Caco-2 (cell line): Measurements from ENCODE around the gene GFOD1. TPM values are rescaled to one million over a fixed set of nuclear protein-coding genes. Genes with fewer than 3 reads are reported as not detected.

ENCODE experiments used
- BruUV-seq: library from RNA; stranded (reverse); fragments of 400-500 nt; replicated peaks from 2 replicates; lab custom pipeline; 2021; lab: Mats Ljungman, UMichigan
- CTCF ChIA-PET: fragments of 300-600 bp; sonication (Branson Sonifier 250); formaldehyde crosslinking; loops from one replicate; lab custom pipeline; 2022; ENCODE audit warnings: antibody characterized with exemption; lab: Charles Lee
- POLR2A ChIA-PET: fragments of 300-600 bp; sonication (Branson Sonifier 250); formaldehyde crosslinking; loops from one replicate; lab custom pipeline; 2022; ENCODE audit warnings: antibody characterized with exemption; lab: Charles Lee
- DNase-seq, 2 experiments: peaks; one replicate each; pipeline versions ENCODE4 v3.0.0 to v3.0.0-alpha.2; 2020 to 2022
- H3K27me3 ChIP-seq: replicated peaks from 2 replicates; pipeline ENCODE4 v1.6.0; 2011; ENCODE audit warnings: low read length; ENCODE audit not compliant: control insufficient read depth, insufficient read depth
- H3K36me3 ChIP-seq: 2 replicates; pipeline ENCODE4 v1.5.1; 2011; ENCODE audit warnings: low read length; ENCODE audit not compliant: control insufficient read depth, insufficient read depth
- H3K4me1 ChIP-seq: fragments of 250-450 bp; sonication (Bioruptor Pico); 2 replicates; pipeline ENCODE4 v1.5.1; 2020; ENCODE audit warnings: mild to moderate bottlenecking
- H3K4me3 ChIP-seq: 2 replicates; pipeline ENCODE4 v1.5.1; 2011; ENCODE audit warnings: low read depth, mild to moderate bottlenecking, control low read depth, low read length
- H3K9me3 ChIP-seq: fragments of 250-450 bp; sonication (Bioruptor Pico); 2 replicates; pipeline ENCODE4 v1.5.1; 2020; ENCODE audit warnings: mild to moderate bottlenecking, moderate library complexity
- H3K27ac Mint-ChIP-seq: one replicate; pipeline ENCODE4 v1.8.0; 2022; ENCODE audit warnings: mixed read lengths; ENCODE audit not compliant: unreplicated experiment
- H3K27me3 Mint-ChIP-seq: one replicate; pipeline ENCODE4 v1.8.0; 2022; ENCODE audit warnings: mixed read lengths; ENCODE audit not compliant: insufficient read depth, unreplicated experiment
- H3K36me3 Mint-ChIP-seq: one replicate; pipeline ENCODE4 v1.8.0; 2022; ENCODE audit warnings: mild to moderate bottlenecking, mixed read lengths; ENCODE audit not compliant: insufficient read depth, unreplicated experiment
- H3K4me1 Mint-ChIP-seq: one replicate; pipeline ENCODE4 v1.8.0; 2022; ENCODE audit warnings: low read depth, mixed read lengths; ENCODE audit not compliant: unreplicated experiment
- H3K4me3 Mint-ChIP-seq: one replicate; pipeline ENCODE4 v1.8.0; 2022; ENCODE audit warnings: mild to moderate bottlenecking, moderate library complexity, mixed read lengths; ENCODE audit not compliant: unreplicated experiment
- H3K9me3 Mint-ChIP-seq: one replicate; pipeline ENCODE4 v1.8.0; 2022; ENCODE audit warnings: mixed read lengths; ENCODE audit not compliant: unreplicated experiment
- intact Hi-C: fragments of 100-400 bp; cut with micrococcal nuclease; formaldehyde crosslinking; loops from one replicate; pipeline ENCODE4 v1.10.0; 2022; ENCODE audit not compliant: unreplicated experiment
- total RNA-seq: library from RNA; stranded (reverse); gene quantifications from 2 replicates; pipeline ENCODE4 v1.2.3, GENCODE V29; 2022
- TF ChIP-seq, protein P1 (sequence below), 2 experiments: fragments of 200-600 bp in 1 of 2; IDR thresholded peaks; 1 replicate in 1 of 2; 2 replicates in 1 of 2; pipeline versions ENCODE4 v1.5.1 to v1.8.0; 2011 to 2022; ENCODE audit warnings: antibody characterized with exemption in 1 of 2, control low read depth in 1 of 2, inconsistent platforms in 1 of 2, low read depth in 1 of 2, low read length in 1 of 2, mild to moderate bottlenecking in 1 of 2, moderate library complexity in 1 of 2; ENCODE audit not compliant: insufficient read depth in 1 of 2, severe bottlenecking in 1 of 2, unreplicated experiment in 1 of 2

Gene GFOD1
- total RNA-seq, 1 experiment from 2014 or later, result 0.84 TPM

DNA sequence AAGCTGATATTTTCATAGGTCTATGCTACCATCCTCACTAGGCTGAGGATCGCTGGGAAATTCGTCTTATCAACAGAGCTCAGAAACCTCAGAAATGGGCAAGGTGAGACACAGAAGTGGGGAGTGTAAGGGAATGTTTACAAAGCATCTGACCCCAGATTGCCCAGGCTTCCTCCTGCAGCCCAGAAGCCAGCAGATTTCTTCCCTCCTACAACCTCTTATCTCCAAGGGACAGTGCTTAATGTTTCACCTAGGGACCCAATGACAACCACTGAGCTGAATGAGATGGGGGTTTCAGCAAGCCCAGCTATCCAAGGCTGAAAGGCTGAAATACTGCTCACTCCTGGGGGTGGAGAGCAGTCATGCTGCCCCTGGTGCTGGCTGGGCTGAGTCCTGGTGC, 106.6 kb downstream of the GFOD1 start:
- no peaks in the 10 kb centered on the region for H3K36me3 Mint-ChIP-seq
- H3K27me3 Mint-ChIP-seq, result peaks cover 3% of the 10 kb centered on the region
- no peaks in the 10 kb centered on the region for H3K4me1 ChIP-seq
- H3K27ac Mint-ChIP-seq, result no peak overlapping the region
- CTCF ChIA-PET, result no interaction called here
- no peak overlapping the region for H3K4me3 ChIP-seq
- H3K9me3 Mint-ChIP-seq, result no peaks in the 10 kb centered on the region
- H3K4me3 Mint-ChIP-seq, result no peak overlapping the region
- POLR2A ChIA-PET, result no interaction called here
- TF ChIP-seq, protein P1, sequence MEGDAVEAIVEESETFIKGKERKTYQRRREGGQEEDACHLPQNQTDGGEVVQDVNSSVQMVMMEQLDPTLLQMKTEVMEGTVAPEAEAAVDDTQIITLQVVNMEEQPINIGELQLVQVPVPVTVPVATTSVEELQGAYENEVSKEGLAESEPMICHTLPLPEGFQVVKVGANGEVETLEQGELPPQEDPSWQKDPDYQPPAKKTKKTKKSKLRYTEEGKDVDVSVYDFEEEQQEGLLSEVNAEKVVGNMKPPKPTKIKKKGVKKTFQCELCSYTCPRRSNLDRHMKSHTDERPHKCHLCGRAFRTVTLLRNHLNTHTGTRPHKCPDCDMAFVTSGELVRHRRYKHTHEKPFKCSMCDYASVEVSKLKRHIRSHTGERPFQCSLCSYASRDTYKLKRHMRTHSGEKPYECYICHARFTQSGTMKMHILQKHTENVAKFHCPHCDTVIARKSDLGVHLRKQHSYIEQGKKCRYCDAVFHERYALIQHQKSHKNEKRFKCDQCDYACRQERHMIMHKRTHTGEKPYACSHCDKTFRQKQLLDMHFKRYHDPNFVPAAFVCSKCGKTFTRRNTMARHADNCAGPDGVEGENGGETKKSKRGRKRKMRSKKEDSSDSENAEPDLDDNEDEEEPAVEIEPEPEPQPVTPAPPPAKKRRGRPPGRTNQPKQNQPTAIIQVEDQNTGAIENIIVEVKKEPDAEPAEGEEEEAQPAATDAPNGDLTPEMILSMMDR (IDR thresholded peaks at IDR 0.05; ENCODE audit: insufficient read depth in 1 of 2, low read depth in 1 of 2, low read length in 1 of 2, severe bottlenecking in 1 of 2, unreplicated experiment in 1 of 2), result no peak
- no peaks in the 10 kb centered on the region for H3K4me1 Mint-ChIP-seq
- no peaks in the 10 kb centered on the region for H3K36me3 ChIP-seq
- intact Hi-C loops, result no loop called here
- no TSS peak for BruUV-seq
- DNase-seq, result no peak
- H3K27me3 ChIP-seq, result no peaks in the 10 kb centered on the region
- no peaks in the 10 kb centered on the region for H3K9me3 ChIP-seq

DNA sequence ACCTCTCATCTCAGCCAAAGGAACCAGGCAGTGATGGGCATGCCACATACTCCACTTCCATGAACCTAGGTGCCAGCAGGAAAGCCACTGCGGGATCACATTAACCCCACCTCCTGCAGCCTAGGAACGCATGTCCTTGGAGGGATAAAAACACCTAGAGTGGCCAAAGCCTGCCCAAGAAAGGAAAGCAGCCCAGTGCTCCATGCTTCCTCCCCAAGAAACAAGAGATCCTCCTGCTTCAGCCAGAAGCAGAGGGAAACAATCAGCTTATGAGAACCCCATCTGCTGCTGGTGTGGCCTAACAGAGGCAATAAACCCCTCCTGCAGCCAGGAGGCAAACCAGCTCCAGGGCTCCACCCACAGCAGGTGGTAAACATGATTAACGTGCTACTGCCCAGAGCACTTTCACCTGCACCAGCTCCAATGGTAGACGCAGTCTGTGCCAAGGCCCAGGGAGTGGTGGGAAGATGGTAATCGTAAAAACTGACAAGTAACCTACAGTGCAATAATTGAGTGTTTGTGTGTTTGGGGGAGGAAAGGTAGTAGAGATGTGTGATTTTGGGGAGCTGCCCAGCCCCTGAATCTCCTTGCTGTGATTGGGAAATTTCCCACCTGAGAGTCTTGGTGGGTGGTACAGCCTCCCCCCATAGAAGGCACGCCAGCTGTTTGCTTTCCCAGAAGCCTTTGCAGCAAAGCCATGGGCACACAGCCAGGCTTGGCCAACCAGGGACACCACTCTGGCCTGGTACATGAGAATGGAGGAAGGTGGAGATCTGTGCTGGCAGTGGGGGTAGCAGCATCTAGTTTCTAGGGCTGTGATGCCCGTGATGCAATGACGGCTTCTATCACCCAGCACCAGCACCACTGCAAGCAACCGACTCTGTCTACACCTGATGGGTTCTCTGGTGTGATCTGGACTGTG, 108.5 kb downstream of the GFOD1 start:
- no peak for DNase-seq
- Mint-ChIP-seq H3K27me3 (peaks cover 3% of the 10 kb centered on the region), H3K4me3 (no peak overlapping the region), H3K4me1 (no peaks in the 10 kb centered on the region), H3K27ac (no peak overlapping the region), H3K36me3 (no peaks in the 10 kb centered on the region), H3K9me3 (no peaks in the 10 kb centered on the region)
- intact Hi-C loops, result no loop called here
- TF ChIP-seq, protein P1 (IDR thresholded peaks at IDR 0.05; ENCODE audit: insufficient read depth in 1 of 2, low read depth in 1 of 2, low read length in 1 of 2, severe bottlenecking in 1 of 2, unreplicated experiment in 1 of 2), result no peak
- Histone ChIP-seq H3K27me3 (no peaks in the 10 kb centered on the region), H3K9me3 (no peaks in the 10 kb centered on the region), H3K36me3 (no peaks in the 10 kb centered on the region), H3K4me3 (no peak overlapping the region), H3K4me1 (no peaks in the 10 kb centered on the region)
- CTCF ChIA-PET, result interaction anchor here (0.6 kb wide), 1 partner anchor 51 kb away, joined by 3 read pairs; the partner anchor contains the start of gene TBC1D7
- POLR2A ChIA-PET, result no interaction called here
- no TSS peak for BruUV-seq

DNA sequence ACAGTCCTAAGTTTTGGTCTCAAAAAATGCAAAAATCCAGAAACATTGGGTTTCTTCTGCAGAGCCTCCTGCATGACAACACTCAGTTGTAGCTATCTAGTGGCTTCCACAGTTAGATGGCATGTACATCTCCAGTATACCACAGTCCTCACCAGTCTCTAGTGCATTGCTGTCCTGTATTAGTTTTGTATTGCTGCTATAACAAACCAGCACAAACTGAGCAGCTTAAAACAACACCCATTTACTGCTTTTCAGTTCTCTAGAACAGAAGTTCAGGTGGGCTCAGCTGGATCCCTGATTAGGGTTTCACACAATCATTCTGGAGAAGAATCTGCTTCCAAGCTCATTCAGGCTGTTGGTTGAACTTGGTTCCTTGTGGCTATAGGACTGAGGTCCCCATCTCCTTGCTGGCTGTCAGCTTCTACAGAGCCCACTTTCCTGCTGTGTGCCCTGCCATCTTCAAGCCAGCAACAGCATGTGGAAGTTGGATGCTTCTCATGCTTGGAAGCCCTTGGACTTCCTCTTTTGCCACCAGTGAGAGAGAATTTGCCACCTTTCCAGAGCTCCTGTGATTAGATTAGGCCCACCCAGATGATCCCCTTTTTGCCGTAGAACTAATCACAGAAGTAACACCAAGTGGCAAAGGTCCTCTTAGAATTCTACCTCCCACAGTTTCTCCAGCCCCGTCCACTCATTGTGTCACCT, 110.2 kb downstream of the GFOD1 start:
- intact Hi-C loops, result no loop called here
- H3K36me3 ChIP-seq, result no peaks in the 10 kb centered on the region
- H3K9me3 ChIP-seq, result no peaks in the 10 kb centered on the region
- peaks cover 9% of the 10 kb centered on the region for H3K27me3 Mint-ChIP-seq
- ChIA-PET CTCF (no interaction called here), POLR2A (no interaction called here)
- no TSS peak for BruUV-seq
- no peaks in the 10 kb centered on the region for H3K9me3 Mint-ChIP-seq
- no peaks in the 10 kb centered on the region for H3K4me1 ChIP-seq
- H3K27ac Mint-ChIP-seq, result no peak overlapping the region
- no peaks in the 10 kb centered on the region for H3K4me1 Mint-ChIP-seq
- no peaks in the 10 kb centered on the region for H3K27me3 ChIP-seq
- no peak for DNase-seq
- TF ChIP-seq, protein P1 (IDR thresholded peaks at IDR 0.05; ENCODE audit: insufficient read depth in 1 of 2, low read depth in 1 of 2, low read length in 1 of 2, severe bottlenecking in 1 of 2, unreplicated experiment in 1 of 2), result no peak
- no peak overlapping the region for H3K4me3 ChIP-seq
- H3K4me3 Mint-ChIP-seq, result no peak overlapping the region
- no peaks in the 10 kb centered on the region for H3K36me3 Mint-ChIP-seq
